HG02678 (cell line): ENCODE results near the gene SMO.

Source experiments
- ATAC-seq: cut with Tn5 transposase; IDR thresholded peaks from one replicate; pipeline ENCODE4 v1.9.1; 2021; ENCODE audit warnings: mild to moderate bottlenecking, moderate library complexity; ENCODE audit not compliant: unreplicated experiment

Gene SMO

GRCh38 chr7:129188372-129188891 is at the start of gene SMO:
SMO (plus strand) TSS chr7:129188633; CDS start chr7:129189152, 519 bp downstream.
- ATAC-seq = no peak

- ATAC-seq = no peak
Observed at GRCh38 chr7:129143724-129144094, 44.7 kb upstream of the SMO start.

- peak; percentile 77 for ATAC-seq
Observed at GRCh38 chr7:129144095-129144833, 44.2 kb upstream of the SMO start, which contains the start of gene TSPAN33. TSPAN33 (plus strand) TSS chr7:129144707; CDS start chr7:129144981, 274 bp downstream.

GRCh38 chr7:129144834-129145668 is 43.4 kb upstream of the SMO start:
- no peak for ATAC-seq

GRCh38 chr7:129146237-129146979 is 42.0 kb upstream of the SMO start:
- ATAC-seq = peak; percentile 67

- no peak for ATAC-seq
Observed at GRCh38 chr7:129147731-129148130, 40.7 kb upstream of the SMO start.

GRCh38 chr7:129149511-129149910 is 38.9 kb upstream of the SMO start:
- ATAC-seq = no peak

- ATAC-seq = no peak
Observed at GRCh38 chr7:129150199-129150996, 38.0 kb upstream of the SMO start.

- no peak for ATAC-seq
Observed at GRCh38 chr7:129157651-129158050, 30.8 kb upstream of the SMO start.

- no peak for ATAC-seq
Observed at GRCh38 chr7:129159539-129159938, 28.9 kb upstream of the SMO start.

GRCh38 chr7:129160161-129160905 is 28.1 kb upstream of the SMO start:
- no peak for ATAC-seq

GRCh38 chr7:129161524-129162225 is 26.8 kb upstream of the SMO start:
- ATAC-seq = no peak

- no peak for ATAC-seq
Observed at GRCh38 chr7:129162732-129163131, 25.7 kb upstream of the SMO start.

- ATAC-seq = no peak
Observed at GRCh38 chr7:129163875-129164544, 24.4 kb upstream of the SMO start.

GRCh38 chr7:129166745-129167144 is 21.7 kb upstream of the SMO start:
- peak; percentile 60 for ATAC-seq

- no peak for ATAC-seq
Observed at GRCh38 chr7:129167817-129168216, 20.6 kb upstream of the SMO start.

GRCh38 chr7:129168231-129169021 is 20.0 kb upstream of the SMO start:
- ATAC-seq = no peak
